ENCODE results near the gene NHP2.

NHP2 gene

GRCh38 chr5:178174456-178174855, 20.8 kb upstream of the NHP2 start:
- no peak for DNase-seq

- DNase-seq, result no peak
Observed at GRCh38 chr5:178170455-178170854, 16.8 kb upstream of the NHP2 start.

- no peak for DNase-seq
Observed at GRCh38 chr5:178165581-178165980, 11.9 kb upstream of the NHP2 start.

- peak; percentile 91 to 96 for DNase-seq
Observed at GRCh38 chr5:178163772-178164735, 10.4 kb upstream of the NHP2 start.

GRCh38 chr5:178162481-178162880, 8.8 kb upstream of the NHP2 start:
- DNase-seq, result no peak

GRCh38 chr5:178160176-178160575, 6.5 kb upstream of the NHP2 start:
- DNase-seq, result no peak

- no peak for DNase-seq
Observed at GRCh38 chr5:178155065-178155464, 1.4 kb upstream of the NHP2 start.

GRCh38 chr5:178152491-178153444, 917 bp downstream of the NHP2 start:
- no peak for DNase-seq

GRCh38 chr5:178150977-178151734, 2.5 kb downstream of the NHP2 start:
- no peak for DNase-seq

- no peak for DNase-seq
Observed at GRCh38 chr5:178149199-178149932, 4.3 kb downstream of the NHP2 start.

- DNase-seq, result no peak
Observed at GRCh38 chr5:178147406-178147805, 6.3 kb downstream of the NHP2 start.

- DNase-seq, result peak; percentile 69 to 71
Observed at GRCh38 chr5:178145965-178146820, 7.5 kb downstream of the NHP2 start.

GRCh38 chr5:178143901-178144300, 9.8 kb downstream of the NHP2 start:
- no peak for DNase-seq

GRCh38 chr5:178143246-178143645, 10.4 kb downstream of the NHP2 start:
- no peak for DNase-seq

GRCh38 chr5:178142642-178143041, 11.0 kb downstream of the NHP2 start:
- no peak for DNase-seq

- DNase-seq, result no peak
Observed at GRCh38 chr5:178141550-178141949, 12.1 kb downstream of the NHP2 start.

GRCh38 chr5:178137991-178138390, 15.7 kb downstream of the NHP2 start:
- no peak for DNase-seq

- no peak for DNase-seq
Observed at GRCh38 chr5:178136990-178137389, 16.7 kb downstream of the NHP2 start.

- DNase-seq, result no peak
Observed at GRCh38 chr5:178131446-178131996, 22.2 kb downstream of the NHP2 start.

- DNase-seq, result peak; percentile 66 to 72
Observed at GRCh38 chr5:178130576-178131445, 22.9 kb downstream of the NHP2 start, which contains the start of gene RMND5B. RMND5B (plus strand) TSS chr5:178131014; CDS start chr5:178138120, 7,106 bp downstream.
